Measurements from ENCODE around the gene TPGS1. TPM values are rescaled to one million over a fixed set of nuclear protein-coding genes. Genes with fewer than 3 reads are reported as not detected.

The TPGS1 gene
- total RNA-seq, 2 experiments from 2014 or later = 8.9 to 9.3 TPM

GRCh38 chr19:465056-465816 is 42.1 kb upstream of the TPGS1 start:
- Mint-ChIP-seq H3K4me1 (ENCODE audit: low read depth) (peaks cover 4% of the 10 kb centered on the region), H3K27me3 (peaks cover 13% of the 10 kb centered on the region), H3K27ac (no peak overlapping the region), H3K4me3 (no peak overlapping the region), H3K36me3 (ENCODE audit: low read depth) (no peaks in the 10 kb centered on the region), H3K9me3 (no peaks in the 10 kb centered on the region)
- ChIA-PET POLR2A (no interaction called here), CTCF (no interaction called here)
- intact Hi-C loops (cut with micrococcal nuclease) = no loop called here
- DNase-seq (no peak), ATAC-seq (no peak)
- no peak for TF ChIP-seq CTCF (IDR thresholded peaks at IDR 0.05)

- no peak for TF ChIP-seq CTCF (IDR thresholded peaks at IDR 0.05)
- Mint-ChIP-seq H3K36me3 (ENCODE audit: low read depth) (no peaks in the 10 kb centered on the region), H3K9me3 (no peaks in the 10 kb centered on the region), H3K27me3 (peaks cover 4% of the 10 kb centered on the region), H3K4me1 (ENCODE audit: low read depth) (no peaks in the 10 kb centered on the region), H3K27ac (no peak overlapping the region), H3K4me3 (no peak overlapping the region)
- ATAC-seq (no peak), DNase-seq (no peak)
- intact Hi-C loops (cut with micrococcal nuclease) = no loop called here
- POLR2A ChIA-PET = no interaction called here
- CTCF ChIA-PET = no interaction called here
These were observed 39.7 kb upstream of the TPGS1 start for GRCh38 chr19:467554-467953.

GRCh38 chr19:468587-469256 is 38.6 kb upstream of the TPGS1 start:
- H3K4me1 Mint-ChIP-seq (ENCODE audit: low read depth) = no peaks in the 10 kb centered on the region
- intact Hi-C loops (cut with micrococcal nuclease) = no loop called here
- H3K27ac Mint-ChIP-seq = no peak overlapping the region
- no peak overlapping the region for H3K4me3 Mint-ChIP-seq
- ATAC-seq (no peak), DNase-seq (no peak)
- TF ChIP-seq CTCF (IDR thresholded peaks at IDR 0.05) = no peak
- ChIA-PET POLR2A (no interaction called here), CTCF (no interaction called here)
- H3K9me3 Mint-ChIP-seq = no peaks in the 10 kb centered on the region
- H3K36me3 Mint-ChIP-seq (ENCODE audit: low read depth) = no peaks in the 10 kb centered on the region
- H3K27me3 Mint-ChIP-seq = no peaks in the 10 kb centered on the region

GRCh38 chr19:469833-470232 is 37.5 kb upstream of the TPGS1 start:
- no peak for DNase-seq
- no peaks in the 10 kb centered on the region for H3K4me1 Mint-ChIP-seq (ENCODE audit: low read depth)
- no peaks in the 10 kb centered on the region for H3K9me3 Mint-ChIP-seq
- ChIA-PET CTCF (no interaction called here), POLR2A (no interaction called here)
- H3K27ac Mint-ChIP-seq = no peak overlapping the region
- no peaks in the 10 kb centered on the region for H3K27me3 Mint-ChIP-seq
- intact Hi-C loops (cut with micrococcal nuclease) = no loop called here
- no peak for ATAC-seq
- H3K36me3 Mint-ChIP-seq (ENCODE audit: low read depth) = no peaks in the 10 kb centered on the region
- no peak overlapping the region for H3K4me3 Mint-ChIP-seq
- TF ChIP-seq CTCF (IDR thresholded peaks at IDR 0.05) = no peak

GRCh38 chr19:470701-471100 is 36.6 kb upstream of the TPGS1 start:
- no peak overlapping the region for H3K4me3 Mint-ChIP-seq
- H3K36me3 Mint-ChIP-seq (ENCODE audit: low read depth) = no peaks in the 10 kb centered on the region
- DNase-seq = no peak
- H3K27me3 Mint-ChIP-seq = no peaks in the 10 kb centered on the region
- H3K4me1 Mint-ChIP-seq (ENCODE audit: low read depth) = no peaks in the 10 kb centered on the region
- ChIA-PET POLR2A (no interaction called here), CTCF (no interaction called here)
- no peak for ATAC-seq
- TF ChIP-seq CTCF (IDR thresholded peaks at IDR 0.05) = no peak
- no peak overlapping the region for H3K27ac Mint-ChIP-seq
- no peaks in the 10 kb centered on the region for H3K9me3 Mint-ChIP-seq
- intact Hi-C loops (cut with micrococcal nuclease) = no loop called here

Measured in activated CD8-positive, alpha-beta T cell treated with anti-CD3 and anti-CD28 coated beads for 36 hours (primary cell).